Cerebellar nuclear complex (tissue), 1 donor: ENCODE measurements around the gene CACNA1G.

ENCODE experiments used
- DNase-seq, 2 experiments: peaks; one replicate each; lab custom pipeline; 2025; lab: John Stamatoyannopoulos, UW

Gene CACNA1G

DNA sequence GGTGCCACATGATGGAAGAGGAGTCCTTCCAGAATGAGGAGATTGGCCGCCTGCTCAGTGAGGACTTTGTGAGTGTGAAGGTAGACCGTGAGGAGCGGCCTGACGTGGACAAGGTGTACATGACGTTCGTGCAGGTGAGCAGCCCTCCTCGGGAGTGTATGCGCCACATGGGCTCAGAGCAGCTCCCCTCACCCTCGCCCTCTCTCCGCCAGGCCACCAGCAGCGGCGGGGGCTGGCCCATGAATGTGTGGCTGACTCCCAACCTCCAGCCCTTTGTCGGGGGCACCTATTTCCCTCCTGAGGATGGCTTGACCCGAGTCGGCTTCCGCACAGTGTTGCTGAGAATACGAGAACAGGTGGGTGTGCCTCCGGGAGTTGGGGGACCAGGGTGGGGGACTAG lies 11.7 kb upstream of the CACNA1G start:
- no peak for DNase-seq

GRCh38 chr17:50549256-50549941 lies 11.1 kb upstream of the CACNA1G start:
- no peak for DNase-seq

DNA sequence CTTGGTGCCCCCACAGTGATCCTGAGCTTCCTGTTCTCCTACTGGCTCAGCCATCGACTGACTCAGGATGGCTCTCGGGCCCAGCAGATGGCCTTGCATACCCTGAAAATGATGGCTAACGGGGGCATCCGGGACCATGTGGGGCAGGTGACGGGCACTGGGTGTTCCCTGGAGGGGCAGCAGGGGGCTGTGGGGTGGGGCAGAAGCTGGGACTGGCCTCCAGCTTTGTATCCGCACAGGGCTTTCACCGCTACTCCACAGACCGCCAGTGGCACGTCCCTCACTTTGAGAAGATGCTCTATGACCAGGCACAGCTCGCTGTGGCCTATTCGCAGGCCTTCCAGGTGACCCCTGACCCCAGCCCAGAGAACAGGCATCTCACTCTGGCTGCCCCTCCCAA lies 10.5 kb upstream of the CACNA1G start:
- DNase-seq: no peak

DNA sequence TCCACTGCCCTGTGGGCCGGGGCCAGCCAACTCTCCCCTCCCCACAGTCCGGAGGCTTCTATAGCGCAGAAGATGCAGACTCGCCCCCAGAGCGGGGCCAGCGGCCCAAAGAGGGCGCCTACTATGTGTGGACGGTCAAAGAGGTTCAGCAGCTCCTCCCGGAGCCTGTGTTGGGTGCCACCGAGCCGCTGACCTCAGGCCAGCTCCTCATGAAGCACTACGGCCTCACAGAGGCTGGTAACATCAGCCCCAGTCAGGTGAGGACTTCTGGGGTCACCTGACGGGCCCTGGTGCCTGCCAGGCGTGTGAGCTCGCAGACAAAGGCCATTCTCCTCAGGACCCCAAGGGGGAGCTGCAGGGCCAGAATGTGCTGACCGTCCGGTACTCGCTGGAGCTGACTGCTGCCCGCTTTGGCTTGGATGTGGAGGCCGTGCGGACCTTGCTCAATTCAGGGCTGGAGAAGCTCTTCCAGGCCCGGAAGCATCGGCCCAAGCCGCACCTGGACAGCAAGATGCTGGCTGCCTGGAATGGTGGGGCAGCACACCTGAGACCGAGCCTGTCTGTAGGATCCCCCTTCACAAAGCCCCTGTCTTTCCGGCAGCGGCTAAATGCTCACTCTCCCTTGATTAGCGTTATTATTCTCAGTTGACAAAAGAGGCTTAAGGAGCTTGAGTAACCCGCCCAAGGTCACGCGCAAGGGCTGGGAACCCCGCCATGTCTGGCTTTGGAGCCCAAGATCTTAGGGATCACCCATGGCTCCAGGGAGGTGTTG lies 9.7 kb upstream of the CACNA1G start:
- DNase-seq: peak in 1 of 2 experiments; percentile 89

GRCh38 chr17:50551433-50551815 lies 9.1 kb upstream of the CACNA1G start:
- no peak for DNase-seq

- DNase-seq: no peak
Measured at GRCh38 chr17:50551884-50552283, 8.6 kb upstream of the CACNA1G start.

DNA sequence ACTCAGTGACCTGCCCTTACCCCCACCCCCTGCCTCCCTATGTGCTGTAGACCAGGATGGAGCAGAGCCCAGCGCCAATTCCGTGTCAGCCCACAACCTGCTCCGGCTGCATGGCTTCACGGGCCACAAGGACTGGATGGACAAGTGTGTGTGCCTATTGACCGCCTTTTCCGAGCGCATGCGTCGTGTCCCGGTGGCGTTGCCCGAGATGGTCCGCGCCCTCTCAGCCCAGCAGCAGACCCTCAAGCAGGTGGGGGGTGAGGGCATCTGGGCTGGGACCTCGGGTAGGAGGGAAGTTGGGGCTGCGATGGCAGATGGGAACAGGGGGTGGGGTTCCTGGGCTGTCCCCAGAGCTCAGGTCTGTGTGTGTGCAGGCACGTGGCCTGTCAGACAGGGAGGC lies 6.3 kb upstream of the CACNA1G start:
- no peak for DNase-seq

GRCh38 chr17:50556803-50557202 lies 3.7 kb upstream of the CACNA1G start:
- peak; percentile 96 to 100 for DNase-seq

DNA sequence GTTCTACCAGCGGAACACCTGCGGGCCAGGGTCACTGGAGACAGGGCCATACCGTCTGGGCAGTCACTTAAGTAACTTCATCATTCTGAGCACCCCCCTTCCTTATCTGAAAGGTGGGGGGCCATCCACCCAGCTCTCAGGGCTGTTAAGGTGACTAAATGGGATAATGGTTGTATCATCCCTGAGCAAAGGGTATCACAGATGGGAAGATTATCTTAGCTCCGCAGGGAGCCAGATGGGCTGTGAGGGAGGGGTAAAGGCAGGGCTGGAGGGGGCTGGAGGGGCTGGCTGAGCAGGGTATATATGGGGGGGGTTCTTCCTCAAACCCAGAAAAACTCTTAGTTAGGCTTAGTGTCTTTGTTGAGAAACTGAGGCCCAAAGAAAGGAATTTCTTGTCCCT lies 2.9 kb upstream of the CACNA1G start:
- no peak for DNase-seq

DNA sequence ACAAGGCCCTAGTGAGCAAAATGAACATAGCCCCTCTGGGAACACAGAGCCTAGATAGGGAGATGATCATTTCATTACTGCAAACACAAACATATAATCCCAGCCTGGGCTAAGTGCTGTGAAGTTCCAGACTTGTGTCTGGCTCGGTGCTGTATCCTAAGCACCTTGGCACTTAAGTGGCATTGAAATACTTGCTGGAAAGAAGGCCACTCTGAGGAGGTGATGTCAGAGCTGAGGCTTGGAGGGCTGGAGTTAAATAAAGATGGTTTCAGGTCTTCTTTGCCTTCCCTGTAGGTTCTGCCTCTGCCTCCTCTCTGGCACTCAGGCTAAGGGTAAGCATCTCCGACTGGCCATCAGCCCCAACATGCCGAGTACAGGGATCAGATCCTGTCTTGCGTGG lies 2.4 kb upstream of the CACNA1G start:
- DNase-seq: no peak

GRCh38 chr17:50558581-50558940 lies 2.0 kb upstream of the CACNA1G start:
- no peak for DNase-seq

- DNase-seq: no peak
Measured at GRCh38 chr17:50558941-50559614, 1.4 kb upstream of the CACNA1G start.

DNA sequence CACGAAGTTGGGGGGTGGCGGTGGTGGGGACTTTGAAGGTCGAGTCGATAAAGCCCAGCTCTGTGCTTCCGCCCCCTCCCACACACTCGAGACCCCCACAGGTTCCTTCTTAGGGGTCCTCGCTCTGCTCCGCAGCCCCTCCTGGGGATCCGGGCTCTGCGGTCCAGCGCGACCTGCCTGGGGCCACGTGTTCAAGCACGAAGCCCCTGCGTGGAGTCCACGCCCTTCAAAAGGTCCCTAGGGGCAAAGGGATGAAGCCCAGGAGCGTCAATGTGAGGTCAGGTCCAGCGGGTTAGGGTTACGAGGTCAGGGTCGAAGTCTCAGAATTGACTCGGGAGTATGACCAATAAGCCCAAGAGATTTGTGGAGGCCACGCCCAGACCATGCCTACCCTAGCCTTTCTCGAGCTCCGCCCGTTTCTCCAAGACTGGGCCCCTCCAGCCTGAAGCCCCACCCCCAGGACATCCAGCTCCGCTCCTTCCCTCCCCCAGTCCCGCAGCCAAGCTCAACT lies 786 bp upstream of the CACNA1G start:
- no peak for DNase-seq

DNA sequence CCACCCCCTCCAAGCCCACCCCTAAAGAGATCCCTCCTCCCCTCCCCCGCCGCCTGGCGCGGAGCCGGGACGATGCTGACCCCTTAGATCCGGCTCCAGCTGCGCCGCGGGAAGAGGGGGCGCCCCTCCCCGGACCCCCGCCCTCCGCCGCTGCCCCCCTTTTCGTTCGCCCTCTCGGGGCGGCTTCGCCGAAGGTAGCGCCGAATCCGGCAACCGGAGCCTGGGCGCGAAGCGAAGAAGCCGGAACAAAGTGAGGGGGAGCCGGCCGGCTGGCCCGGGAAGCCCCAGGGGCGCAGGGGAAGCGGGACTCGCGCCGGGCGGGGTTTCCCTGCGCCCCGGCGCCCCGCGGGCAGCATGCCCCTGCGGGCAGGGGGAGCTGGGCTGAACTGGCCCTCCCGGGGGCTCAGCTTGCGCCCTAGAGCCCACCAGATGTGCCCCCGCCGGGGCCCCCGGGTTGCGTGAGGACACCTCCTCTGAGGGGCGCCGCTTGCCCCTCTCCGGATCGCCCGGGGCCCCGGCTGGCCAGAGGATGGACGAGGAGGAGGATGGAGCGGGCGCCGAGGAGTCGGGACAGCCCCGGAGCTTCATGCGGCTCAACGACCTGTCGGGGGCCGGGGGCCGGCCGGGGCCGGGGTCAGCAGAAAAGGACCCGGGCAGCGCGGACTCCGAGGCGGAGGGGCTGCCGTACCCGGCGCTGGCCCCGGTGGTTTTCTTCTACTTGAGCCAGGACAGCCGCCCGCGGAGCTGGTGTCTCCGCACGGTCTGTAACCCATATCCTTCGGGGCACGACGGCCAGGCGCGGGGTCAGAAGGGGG lies 623 bp downstream of the CACNA1G start:
- DNase-seq: no peak

DNA sequence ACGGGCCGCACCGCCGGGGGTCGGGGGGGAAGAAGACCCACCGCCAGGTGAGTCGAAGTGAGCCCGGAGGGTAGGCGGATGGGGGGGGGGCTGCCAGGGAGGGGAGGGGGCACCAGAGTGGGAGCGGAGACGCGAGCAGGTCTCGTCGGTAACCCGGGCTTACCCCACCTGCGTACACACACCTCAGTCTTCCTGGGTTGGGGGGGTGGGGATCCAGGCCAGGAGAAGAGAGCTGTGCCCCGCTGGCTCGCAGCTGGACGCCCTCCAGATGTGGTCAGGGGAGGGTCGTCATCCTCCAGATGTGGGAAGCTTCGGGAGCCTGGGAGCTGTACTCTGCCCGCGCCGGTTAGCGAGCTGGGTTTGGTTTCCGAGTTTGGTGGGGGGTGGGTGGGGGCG lies 1.2 kb downstream of the CACNA1G start:
- DNase-seq: no peak

DNA sequence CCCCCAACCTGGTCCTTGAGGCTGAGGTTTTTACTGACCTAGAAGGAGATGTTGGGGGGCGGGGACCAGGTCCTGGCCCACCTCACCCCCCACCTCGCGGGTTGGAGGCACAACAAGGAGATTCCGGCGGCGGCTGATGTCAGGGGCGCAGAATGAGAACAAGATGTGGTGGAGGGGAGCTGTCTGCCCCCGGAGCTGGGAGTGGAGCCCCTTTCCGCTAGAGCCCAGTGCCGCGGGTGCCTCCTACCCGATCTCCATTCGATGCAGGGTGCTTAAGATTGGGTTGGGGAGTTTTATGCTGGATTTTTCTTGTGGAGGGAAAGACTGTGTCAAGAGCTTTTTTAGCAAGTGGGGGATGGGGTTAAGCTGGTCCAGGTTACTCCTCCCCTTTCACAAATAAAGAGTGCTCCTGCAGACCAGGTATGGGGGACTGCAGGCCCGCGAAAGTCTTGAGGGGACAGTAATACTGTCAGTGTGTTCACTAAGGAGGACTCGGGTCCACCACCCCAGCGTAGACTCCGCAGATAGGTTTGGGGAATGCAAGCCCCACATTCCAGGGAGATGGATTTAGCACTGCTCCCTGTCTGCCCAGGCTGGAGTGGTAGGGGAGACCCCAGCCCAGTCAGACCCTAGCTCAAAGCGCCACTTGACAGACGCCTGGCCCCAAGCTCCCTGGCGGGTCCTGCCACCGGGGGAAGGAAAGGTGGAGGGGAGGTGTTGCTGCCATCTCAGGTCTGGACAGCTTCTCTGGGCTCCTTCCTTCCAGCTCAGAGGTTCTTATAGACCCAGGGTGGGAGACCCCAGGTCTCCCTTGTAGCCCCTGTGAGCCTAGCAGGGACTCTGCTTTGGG lies 2.0 kb downstream of the CACNA1G start:
- no peak for DNase-seq

DNA sequence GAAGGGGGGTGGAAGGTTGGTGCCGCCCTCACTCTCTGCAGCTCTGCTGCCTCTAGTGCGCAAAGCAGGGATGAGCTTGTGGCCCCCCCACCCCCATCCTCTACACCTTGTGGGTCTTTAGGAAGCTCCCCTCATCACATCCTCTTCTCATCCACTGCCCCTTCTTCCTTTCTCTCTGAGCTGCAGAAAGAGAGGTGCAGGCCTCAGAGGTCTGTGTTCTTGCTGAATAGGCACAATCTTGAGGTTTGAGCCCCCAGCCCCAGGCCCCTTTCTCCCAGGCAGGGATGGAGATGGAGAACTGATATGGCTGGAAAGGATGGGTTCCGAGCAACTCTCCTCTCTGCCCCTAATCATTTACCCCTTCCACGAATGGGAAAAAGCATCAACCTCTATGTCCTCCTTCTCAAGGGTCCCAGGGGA lies 2.6 kb downstream of the CACNA1G start:
- no peak for DNase-seq

- no peak for DNase-seq
Measured at GRCh38 chr17:50564916-50565315, 4.4 kb downstream of the CACNA1G start.

- peak; percentile 36 to 77 for DNase-seq
Measured at GRCh38 chr17:50565402-50566350, 5.2 kb downstream of the CACNA1G start.

- DNase-seq: no peak
Measured at GRCh38 chr17:50566886-50567285, 6.4 kb downstream of the CACNA1G start.
